ENCODE results near the gene HOXB8.

DNA sequence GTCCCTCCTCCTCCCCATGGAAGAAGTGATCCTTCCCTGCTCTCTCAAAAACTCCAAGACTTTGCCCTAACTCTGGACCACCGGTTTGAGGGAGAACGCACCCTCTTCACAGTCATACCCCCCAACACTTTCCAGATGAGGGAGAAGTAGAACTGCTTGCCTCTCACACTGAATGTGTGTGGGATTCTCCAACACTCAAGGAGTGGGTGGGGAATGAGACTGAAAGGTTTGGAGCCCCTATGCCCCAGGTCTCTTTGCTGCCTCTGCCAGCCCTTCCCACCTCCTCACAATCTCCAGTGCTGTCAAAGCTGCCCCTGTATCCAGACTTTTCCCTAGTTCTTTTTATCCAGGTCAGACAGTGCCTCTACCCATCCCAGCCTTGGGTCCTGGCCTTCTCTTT lies 48.4 kb downstream of the HOXB8 start:
- TF ChIP-seq EZH2phosphoT487 (IDR thresholded peaks at IDR 0.05; ENCODE audit: low read length) (no peak), EZH2 (optimal IDR thresholded peaks at IDR 0.05; ENCODE audit: low read depth, low read length) (no peak)
